ENCODE results near the gene NUDCD3.
"Not testable (repeated sequence)": the region's sequence is repeated elsewhere in the genome, so short reads cannot be mapped to it uniquely, and the experiment has no call there.

NUDCD3 gene

GRCh38 chr7:44515590-44516268, 25.3 kb upstream of the NUDCD3 start:
- DNase-seq: no peak

GRCh38 chr7:44512736-44513135, 22.3 kb upstream of the NUDCD3 start:
- DNase-seq: no peak

GRCh38 chr7:44511863-44512468, 21.5 kb upstream of the NUDCD3 start:
- no peak for DNase-seq

- DNase-seq: no peak
Observed at GRCh38 chr7:44511236-44511635, 20.8 kb upstream of the NUDCD3 start.

DNA sequence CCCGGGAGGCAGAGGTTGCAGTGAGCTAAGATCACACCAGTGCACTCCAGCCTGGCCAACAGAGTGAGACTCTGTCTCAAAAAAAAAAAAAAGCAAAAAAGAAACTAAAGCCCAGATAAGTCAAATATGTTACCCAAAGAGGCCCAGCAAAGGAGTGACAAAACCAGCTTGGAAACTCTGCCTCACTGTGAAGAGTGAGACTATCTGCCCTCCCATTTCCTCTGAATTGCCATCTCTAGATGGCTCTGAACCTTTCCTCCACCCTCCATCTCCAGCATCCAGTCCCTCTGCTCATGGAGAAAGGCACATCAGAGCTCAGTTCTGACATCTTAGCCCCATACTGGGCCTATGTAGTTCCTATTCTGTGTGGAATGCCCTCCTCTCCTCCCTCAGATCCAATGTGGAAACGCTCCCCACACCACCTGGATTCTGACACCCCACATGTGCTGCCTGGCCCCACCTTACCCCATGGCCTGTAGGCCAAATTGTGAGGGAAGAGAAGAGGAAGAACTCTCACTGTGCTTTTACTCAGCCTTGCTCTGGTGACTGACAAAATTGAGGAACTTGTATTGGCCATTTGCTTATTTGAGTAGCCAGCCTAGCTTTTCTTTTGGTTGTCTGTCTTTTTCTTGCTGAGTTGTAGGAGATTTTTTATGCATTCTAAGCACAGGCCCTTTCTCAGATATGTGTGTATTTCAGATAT, 18.0 kb upstream of the NUDCD3 start:
- DNase-seq: no peak

GRCh38 chr7:44506592-44507288, 16.3 kb upstream of the NUDCD3 start:
- not testable (repeated sequence) for DNase-seq

- DNase-seq: no peak
Observed at GRCh38 chr7:44505595-44505994, 15.1 kb upstream of the NUDCD3 start.

GRCh38 chr7:44498230-44498954, 7.9 kb upstream of the NUDCD3 start:
- DNase-seq: no peak

DNA sequence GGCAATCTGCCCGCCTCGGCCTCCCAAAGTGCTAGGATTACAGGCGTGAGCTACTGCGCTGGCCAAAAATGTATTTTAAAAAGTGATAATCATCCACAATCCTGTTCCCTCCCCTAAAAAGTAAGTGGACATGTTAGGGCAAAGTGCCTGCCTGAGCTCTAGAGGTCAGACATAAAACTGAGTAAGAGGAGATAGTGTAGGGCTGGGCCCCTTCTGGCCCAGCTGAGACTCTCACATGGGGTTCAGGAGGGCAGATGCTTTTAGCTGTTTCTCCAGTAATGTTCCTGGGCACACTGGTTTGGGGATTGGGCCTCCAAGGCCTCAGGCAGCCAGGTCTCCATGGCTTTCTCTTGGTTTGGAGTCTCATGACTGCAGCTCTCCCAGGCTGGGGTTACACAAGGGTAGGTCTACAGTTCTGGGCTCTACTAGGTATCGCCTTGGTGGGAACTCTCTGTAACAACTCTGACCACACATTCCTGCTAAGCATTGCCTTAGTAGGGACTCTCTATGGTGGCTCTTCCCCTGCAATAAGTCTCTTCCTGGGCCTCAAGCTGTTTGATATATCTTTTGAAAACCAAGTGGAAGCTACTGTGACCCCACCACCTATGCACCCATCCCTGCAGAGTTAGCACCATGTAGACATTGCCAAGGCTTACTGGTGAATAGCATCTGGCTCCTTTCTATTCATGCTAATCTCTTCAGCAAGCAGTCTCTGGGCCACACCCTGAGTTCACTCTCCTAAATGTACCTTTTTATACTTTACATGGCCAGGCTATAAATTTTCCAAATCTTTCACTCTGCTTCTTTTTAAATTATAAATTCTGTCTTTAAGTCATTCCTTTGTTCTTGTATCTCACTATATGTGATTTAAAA, 6.9 kb upstream of the NUDCD3 start:
- DNase-seq: no peak

GRCh38 chr7:44496385-44496784, 5.9 kb upstream of the NUDCD3 start:
- DNase-seq: no peak

DNA sequence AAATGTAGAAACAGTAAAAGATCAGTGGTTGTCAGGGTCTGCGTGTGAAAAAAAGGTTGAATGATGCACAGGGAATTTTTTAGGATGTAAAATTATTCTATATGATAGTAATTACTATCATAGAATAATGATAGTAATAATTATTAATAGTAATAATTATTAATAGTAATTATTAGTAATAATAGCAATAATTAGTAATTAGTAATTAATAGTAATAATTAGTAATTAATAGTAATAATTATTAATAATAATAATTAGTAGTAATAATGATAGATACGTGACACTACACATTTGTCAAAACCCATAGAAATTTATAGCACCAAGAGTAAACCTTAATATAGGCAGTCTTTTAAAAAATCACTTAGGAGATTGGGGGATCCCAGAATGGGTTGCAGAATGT, 4.5 kb upstream of the NUDCD3 start:
- DNase-seq: no peak

- DNase-seq: no peak
Observed at GRCh38 chr7:44491229-44491628, 771 bp upstream of the NUDCD3 start.

DNA sequence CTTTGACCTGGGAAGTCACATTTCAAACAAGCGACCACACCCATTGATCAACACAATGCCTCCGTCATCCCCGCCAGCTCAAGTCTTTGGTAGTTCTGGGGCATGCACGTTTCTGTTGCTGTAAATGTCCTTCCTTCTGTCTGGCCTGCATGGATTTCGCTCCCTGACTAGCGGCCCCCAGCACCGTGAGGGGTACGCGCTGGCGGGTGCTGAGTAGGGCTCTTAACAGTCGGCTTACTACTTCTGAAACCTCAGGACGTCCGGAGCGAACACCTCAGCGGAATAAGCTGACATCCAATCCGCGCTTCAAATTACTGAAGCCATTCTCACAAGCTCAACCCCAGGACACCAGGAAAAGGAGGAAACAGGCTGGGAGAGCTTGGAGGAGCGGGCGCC, 505 bp downstream of the NUDCD3 start:
- DNase-seq: peak in 1 of 2 experiments; percentile 37

DNA sequence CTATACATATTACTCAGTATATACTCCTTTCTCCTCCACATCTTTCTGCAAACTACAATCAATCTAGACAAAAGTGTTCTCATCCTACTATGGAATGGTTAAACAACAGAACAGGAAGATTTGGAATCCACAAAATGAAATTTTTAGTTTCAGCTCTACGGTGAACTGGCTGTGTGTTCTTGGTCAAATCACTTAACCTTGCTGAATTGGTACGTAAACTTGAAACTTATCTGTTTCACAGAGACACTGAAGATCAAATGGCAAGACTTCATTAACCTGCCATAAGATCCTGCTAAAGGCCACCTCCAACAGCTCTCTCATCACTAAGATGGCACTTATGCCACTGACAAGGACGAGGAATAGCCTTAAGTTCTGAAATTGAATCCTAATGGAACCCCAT, 1.5 kb downstream of the NUDCD3 start:
- no peak for DNase-seq

DNA sequence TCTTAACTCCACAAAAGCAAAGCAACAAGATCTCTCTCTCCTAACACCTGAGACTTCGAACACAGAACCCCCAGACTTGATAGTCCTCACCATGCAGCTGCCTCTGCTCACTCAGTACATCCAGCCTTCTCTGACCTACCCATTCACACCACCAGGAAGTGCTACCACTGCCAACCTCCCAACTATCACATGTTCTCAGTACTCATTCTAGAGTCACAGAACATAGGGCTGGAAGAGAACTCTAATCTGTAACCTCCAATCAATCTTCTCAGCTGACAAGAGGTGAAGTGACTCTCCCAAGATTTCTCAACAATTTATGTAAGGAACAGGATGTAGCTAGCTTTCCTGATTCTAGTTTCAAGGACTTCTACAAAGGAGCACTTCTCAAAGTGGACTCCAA, 3.8 kb downstream of the NUDCD3 start:
- DNase-seq: peak in 1 of 2 experiments; percentile 6

DNA sequence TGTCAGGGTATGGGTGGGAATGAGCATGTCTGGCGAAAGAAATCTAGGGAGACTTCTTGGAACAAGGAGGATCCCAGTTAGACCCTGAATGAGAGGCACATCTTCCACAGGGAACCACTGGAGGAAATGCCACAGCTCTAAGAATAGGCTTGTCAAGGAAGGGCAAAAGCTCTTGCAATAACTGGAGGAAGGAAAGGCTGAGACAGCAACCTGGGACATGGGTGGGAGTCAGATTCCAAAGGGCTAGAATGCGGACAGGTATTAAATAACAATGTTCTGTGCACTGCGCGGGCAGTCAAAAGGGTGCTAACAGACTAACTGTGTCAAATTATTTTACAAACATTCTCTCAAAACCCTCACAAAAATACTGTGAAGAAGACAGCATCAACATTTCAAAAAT, 4.5 kb downstream of the NUDCD3 start:
- no peak for DNase-seq

- DNase-seq: no peak
Observed at GRCh38 chr7:44484482-44485313, 5.8 kb downstream of the NUDCD3 start.

- no peak for DNase-seq
Observed at GRCh38 chr7:44482502-44483485, 7.7 kb downstream of the NUDCD3 start.

DNA sequence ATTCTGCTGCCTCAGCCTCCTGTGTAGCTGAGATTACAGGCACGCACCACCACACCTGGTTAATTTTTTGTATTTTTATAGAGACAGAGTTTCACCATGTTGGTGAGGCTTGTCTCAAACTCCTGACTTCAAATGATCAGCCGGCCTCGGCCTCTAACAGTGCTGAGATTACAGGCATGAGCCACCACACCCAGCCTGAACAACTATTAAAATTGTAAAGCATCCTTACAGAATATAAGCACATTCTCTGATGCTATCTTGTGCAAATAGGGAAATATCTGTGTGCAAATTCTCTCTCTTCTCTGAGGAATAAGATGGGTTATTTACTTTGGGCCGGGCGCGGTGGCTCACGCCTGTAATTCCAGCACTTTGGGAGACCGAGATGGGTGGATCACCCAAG, 12.5 kb downstream of the NUDCD3 start:
- DNase-seq: no peak

Data from SW 1271 (cell line).